Parathyroid adenoma (tissue), 2 donors: ENCODE data around the gene TMEM150A.

ENCODE experiments used
- H2AFZ ChIP-seq: fragments of 300-600 bp; sonication (generic); one replicate; pipeline ENCODE4 v1.7.0; 2017; ENCODE audit warnings: antibody characterized with exemption, mild to moderate bottlenecking
- H3K27ac ChIP-seq: fragments of 300-600 bp; sonication (generic); one replicate; pipeline ENCODE4 v1.7.0; 2017
- H3K27me3 ChIP-seq: fragments of 300-600 bp; sonication (generic); one replicate; pipeline ENCODE4 v1.7.0; 2017; ENCODE audit warnings: low read length; ENCODE audit not compliant: control insufficient read depth, insufficient read depth
- H3K36me3 ChIP-seq: fragments of 300-600 bp; sonication (generic); one replicate; pipeline ENCODE4 v1.7.0; 2017; ENCODE audit warnings: low read length; ENCODE audit not compliant: control insufficient read depth, insufficient read depth
- H3K4me1 ChIP-seq: fragments of 300-600 bp; sonication (generic); one replicate; pipeline ENCODE4 v1.7.0; 2017; ENCODE audit warnings: control low read depth
- H3K4me2 ChIP-seq: fragments of 300-600 bp; sonication (generic); one replicate; pipeline ENCODE4 v1.7.0; 2017; ENCODE audit warnings: low read length
- H3K4me3 ChIP-seq: fragments of 300-600 bp; sonication (generic); one replicate; pipeline ENCODE4 v1.7.0; 2017; ENCODE audit warnings: low read depth, low read length
- H3K79me2 ChIP-seq: fragments of 300-600 bp; sonication (generic); one replicate; pipeline ENCODE4 v1.7.0; 2017; ENCODE audit warnings: control low read depth
- H3K9ac ChIP-seq: fragments of 300-600 bp; sonication (generic); one replicate; pipeline ENCODE4 v1.7.0; 2017; ENCODE audit warnings: mild to moderate bottlenecking
- H3K9me3 ChIP-seq: fragments of 300-600 bp; sonication (generic); one replicate; pipeline ENCODE4 v1.7.0; 2017; ENCODE audit warnings: low read length; ENCODE audit not compliant: control insufficient read depth
- CTCF ChIP-seq: fragments of 300-600 bp; sonication (generic); IDR thresholded peaks from one replicate; pipeline ENCODE4 v1.7.0; 2017; ENCODE audit warnings: antibody characterized with exemption, mild to moderate bottlenecking
- donor health status: primary hyperparathyroidism.

TMEM150A gene

DNA sequence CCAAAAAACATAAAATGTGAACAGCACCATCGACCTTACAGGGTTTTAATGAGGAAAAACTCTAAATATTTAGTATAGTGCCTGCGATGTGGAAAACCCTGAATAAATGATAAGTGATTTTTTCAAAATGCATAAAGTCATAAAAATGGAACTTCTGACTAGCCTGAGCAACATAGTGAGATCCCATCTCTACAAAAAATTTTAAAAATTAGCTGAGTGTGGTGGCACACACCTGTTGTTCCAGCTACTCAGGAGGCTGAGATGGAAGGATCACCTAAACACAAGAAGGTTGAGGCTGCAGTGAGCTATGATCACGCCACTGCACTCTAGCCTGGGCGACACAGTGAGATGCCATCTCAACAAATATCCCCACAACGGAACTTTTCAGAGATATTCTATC lies 45.4 kb downstream of the TMEM150A start:
- Histone ChIP-seq H3K79me2 (no peaks in the 10 kb centered on the region), H2AFZ (no peak overlapping the region), H3K36me3 (no peaks in the 10 kb centered on the region), H3K4me3 (no peak overlapping the region), H3K27ac (no peak overlapping the region), H3K4me2 (no peak overlapping the region), H3K27me3 (no peaks in the 10 kb centered on the region), H3K4me1 (peaks cover 5% of the 10 kb centered on the region), H3K9ac (no peak overlapping the region), H3K9me3 (no peaks in the 10 kb centered on the region)
- no peak for TF ChIP-seq CTCF

GRCh38 chr2:85554980-85555612 lies 47.4 kb downstream of the TMEM150A start:
- no peak for TF ChIP-seq CTCF
- Histone ChIP-seq H3K36me3 (no peaks in the 10 kb centered on the region), H2AFZ (no peak overlapping the region), H3K4me2 (no peak overlapping the region), H3K27ac (no peak overlapping the region), H3K4me1 (peaks cover 8% of the 10 kb centered on the region), H3K9ac (no peak overlapping the region), H3K27me3 (no peaks in the 10 kb centered on the region), H3K79me2 (no peaks in the 10 kb centered on the region), H3K4me3 (no peak overlapping the region), H3K9me3 (no peaks in the 10 kb centered on the region)

- no peaks in the 10 kb centered on the region for H3K36me3 ChIP-seq
- no peak overlapping the region for H2AFZ ChIP-seq
- H3K9ac ChIP-seq: no peak overlapping the region
- H3K4me1 ChIP-seq: peaks cover 8% of the 10 kb centered on the region
- H3K9me3 ChIP-seq: no peaks in the 10 kb centered on the region
- TF ChIP-seq CTCF: no peak
- H3K27ac ChIP-seq: no peak overlapping the region
- H3K27me3 ChIP-seq: no peaks in the 10 kb centered on the region
- no peak overlapping the region for H3K4me2 ChIP-seq
- H3K79me2 ChIP-seq: no peaks in the 10 kb centered on the region
- no peak overlapping the region for H3K4me3 ChIP-seq
These were observed 49.3 kb downstream of the TMEM150A start for GRCh38 chr2:85553184-85553583.

GRCh38 chr2:85551698-85552678 lies 50.5 kb downstream of the TMEM150A start:
- Histone ChIP-seq H3K4me2 (no peak overlapping the region), H3K27ac (no peak overlapping the region), H3K79me2 (no peaks in the 10 kb centered on the region), H3K36me3 (no peaks in the 10 kb centered on the region), H3K9ac (no peak overlapping the region), H3K27me3 (no peaks in the 10 kb centered on the region), H3K4me1 (peaks cover 8% of the 10 kb centered on the region), H3K9me3 (no peaks in the 10 kb centered on the region), H3K4me3 (no peak overlapping the region), H2AFZ (no peak overlapping the region)
- peak; percentile 95 for TF ChIP-seq CTCF
